ENCODE results near the gene SLC41A2.
A peak's percentile ranks its signal among the peaks of the same experiment; 100 is the strongest.
"Not testable (repeated sequence)": the region's sequence is repeated elsewhere in the genome, so short reads cannot be mapped to it uniquely, and the experiment has no call there.

Gene SLC41A2, protein sequence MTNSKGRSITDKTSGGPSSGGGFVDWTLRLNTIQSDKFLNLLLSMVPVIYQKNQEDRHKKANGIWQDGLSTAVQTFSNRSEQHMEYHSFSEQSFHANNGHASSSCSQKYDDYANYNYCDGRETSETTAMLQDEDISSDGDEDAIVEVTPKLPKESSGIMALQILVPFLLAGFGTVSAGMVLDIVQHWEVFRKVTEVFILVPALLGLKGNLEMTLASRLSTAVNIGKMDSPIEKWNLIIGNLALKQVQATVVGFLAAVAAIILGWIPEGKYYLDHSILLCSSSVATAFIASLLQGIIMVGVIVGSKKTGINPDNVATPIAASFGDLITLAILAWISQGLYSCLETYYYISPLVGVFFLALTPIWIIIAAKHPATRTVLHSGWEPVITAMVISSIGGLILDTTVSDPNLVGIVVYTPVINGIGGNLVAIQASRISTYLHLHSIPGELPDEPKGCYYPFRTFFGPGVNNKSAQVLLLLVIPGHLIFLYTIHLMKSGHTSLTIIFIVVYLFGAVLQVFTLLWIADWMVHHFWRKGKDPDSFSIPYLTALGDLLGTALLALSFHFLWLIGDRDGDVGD

DNA sequence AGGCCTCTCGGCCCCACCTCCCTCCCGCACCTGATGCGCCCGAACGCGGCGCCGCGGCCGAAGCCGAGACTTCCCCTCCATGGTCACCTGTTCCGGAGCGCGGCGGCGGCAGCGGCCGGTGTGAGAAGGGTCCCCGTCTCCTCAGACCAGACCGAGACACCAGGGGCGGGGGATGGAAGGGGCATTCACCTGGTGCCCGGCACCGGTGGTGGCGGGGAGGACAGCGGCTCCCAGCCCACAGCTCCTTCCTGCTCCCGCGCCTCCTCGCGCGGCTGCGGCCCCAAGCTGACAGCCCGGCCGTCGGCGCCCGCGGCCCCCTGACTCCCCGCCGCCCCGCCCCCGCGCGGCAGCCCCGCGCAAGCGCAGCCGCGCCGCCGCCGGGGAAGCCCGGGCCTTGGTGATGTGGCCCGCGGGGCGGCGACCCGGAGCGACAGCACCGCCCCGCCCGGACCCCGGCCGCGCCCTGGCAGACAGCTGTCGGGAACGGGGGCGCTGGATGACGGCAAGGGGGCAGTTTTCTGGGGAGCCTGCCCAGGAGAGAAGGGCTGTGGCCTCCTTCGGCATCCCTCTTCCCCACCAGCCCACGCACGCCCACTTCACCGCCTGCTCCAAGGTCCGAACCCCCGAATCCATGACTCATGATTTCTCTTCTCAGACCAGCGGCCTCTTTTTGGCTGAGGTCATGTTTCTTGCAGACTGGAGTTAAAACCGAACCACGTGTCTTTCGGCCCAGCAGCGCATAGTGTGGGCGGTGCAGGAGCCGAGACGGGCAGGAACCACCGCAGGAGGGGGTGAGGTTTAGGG lies at the start of gene SLC41A2:
Gene SLC41A2 (minus strand): TSS at position 290 of the 804 bp plus-strand sequence. CDS start 29,763 bp downstream, outside the sequence.
- peak; percentile 26 to 55 for DNase-seq (ENCODE audit: low read depth in 2 of 2, low spot score in 1 of 2)

DNA sequence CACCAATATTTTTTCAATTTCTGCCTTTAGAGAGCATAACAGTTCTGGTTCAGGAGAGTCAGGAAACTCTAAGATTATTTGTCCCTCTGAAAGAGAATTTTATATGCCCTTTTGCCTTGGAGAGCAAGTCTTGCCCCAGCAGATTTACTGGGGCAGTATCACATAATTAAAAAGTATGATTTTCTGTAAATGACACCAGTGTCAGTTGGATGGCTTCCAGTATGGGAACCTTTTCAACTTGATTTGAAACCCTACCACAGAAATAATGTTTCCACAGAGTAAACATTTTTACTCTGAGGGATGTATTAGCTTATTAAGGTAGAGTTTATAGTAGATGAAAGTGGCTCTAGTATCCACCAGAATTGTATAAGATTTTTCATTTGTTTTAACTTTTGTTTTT lies 43.4 kb upstream of the SLC41A2 start:
- no peak for DNase-seq (ENCODE audit: low read depth in 2 of 2, low spot score in 1 of 2)

DNA sequence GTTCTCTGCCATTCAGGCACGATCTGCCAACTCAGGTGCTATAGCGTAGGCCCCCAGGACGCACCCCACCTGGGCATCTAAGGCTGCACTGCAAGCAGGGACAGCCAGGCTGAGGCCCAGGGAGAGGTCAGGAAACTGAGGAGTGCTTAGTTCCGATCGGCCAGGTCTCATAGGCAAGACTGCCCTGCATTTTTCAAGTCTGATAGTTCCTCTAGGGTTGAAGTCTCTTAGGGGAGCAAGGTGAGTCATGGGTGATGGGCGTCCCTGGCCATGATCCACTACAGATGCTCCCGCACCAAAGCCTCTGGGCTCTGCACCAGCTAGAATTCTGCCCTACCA lies 41.2 kb upstream of the SLC41A2 start:
- no peak for DNase-seq (ENCODE audit: low read depth in 2 of 2, low spot score in 1 of 2)

GRCh38 chr12:104998423-104999346 lies 40.6 kb upstream of the SLC41A2 start:
- no peak for DNase-seq (ENCODE audit: low read depth in 2 of 2, low spot score in 1 of 2)

- no peak for DNase-seq (ENCODE audit: low read depth in 2 of 2, low spot score in 1 of 2)
Measured at GRCh38 chr12:104997541-104997940, 39.5 kb upstream of the SLC41A2 start.

GRCh38 chr12:104994336-104994735 lies 36.2 kb upstream of the SLC41A2 start:
- DNase-seq (ENCODE audit: low read depth in 2 of 2, low spot score in 1 of 2), result no peak

GRCh38 chr12:104991565-104992128 lies 33.6 kb upstream of the SLC41A2 start:
- no peak for DNase-seq (ENCODE audit: low read depth in 2 of 2, low spot score in 1 of 2)

DNA sequence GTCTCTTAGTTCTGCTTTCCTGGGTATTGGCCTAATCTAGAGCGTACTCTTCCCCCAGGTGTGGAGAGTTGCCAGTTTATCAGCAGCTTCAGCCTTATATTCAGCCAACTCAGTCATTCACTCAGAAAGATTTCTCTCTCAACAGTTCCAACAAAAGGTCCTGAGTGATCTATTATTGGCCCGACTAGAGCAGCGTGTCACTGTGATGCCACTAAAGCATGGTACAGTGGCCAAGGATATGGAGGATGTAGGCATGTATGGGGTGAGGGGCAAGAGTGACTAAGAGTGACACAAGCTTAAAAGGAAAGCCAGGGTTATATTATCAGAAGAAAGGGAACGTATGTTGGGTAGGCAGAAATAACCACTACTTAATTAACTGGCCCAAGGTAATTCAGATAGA lies 32.9 kb upstream of the SLC41A2 start:
- DNase-seq (ENCODE audit: low read depth in 2 of 2, low spot score in 1 of 2), result no peak

DNA sequence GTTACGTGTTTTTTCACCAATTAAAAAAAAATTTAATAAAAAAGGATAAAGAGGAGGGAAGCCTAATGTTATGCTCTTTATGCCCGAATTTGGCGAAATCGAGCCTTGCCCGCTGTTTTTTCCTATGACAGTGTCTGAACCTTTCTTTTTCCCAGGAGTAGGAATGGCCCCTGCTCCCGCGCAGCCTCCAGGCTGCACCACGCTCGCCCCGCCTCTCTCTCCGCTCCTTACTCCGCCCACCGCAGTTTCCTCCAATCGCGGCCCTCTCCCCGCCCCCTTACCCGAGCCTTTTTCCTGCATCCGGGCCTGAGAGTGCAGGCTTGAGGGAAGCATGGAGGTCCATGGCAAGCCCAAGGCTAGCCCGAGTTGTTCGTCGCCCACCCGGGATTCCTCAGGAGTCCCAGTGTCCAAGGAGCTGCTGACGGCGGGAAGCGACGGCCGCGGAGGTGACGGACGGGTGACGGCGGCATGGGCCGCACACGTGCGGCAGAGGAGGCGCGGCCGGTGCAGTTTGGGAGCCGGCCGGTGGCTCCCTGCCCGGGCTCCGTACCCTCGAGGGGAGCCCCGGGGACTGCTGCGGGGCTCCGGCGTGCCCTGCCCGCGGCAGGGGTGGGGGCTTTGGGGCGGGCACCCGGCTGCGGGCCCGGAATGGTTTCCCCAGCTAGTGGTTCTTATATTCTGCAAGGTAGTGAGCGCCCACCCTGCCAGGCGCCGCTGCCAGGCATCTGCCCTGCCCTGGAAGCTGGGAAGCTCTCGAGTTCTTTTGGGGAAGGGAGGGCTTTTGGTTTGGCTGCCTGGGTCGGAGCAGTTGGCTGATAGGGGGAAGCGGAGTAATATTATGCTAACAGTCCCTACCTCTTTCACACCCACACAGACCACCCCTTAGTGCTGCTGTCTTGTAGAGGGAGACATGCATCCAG lies 28.2 kb upstream of the SLC41A2 start, which contains the start of gene NOPCHAP1:
Gene NOPCHAP1 (plus strand): TSS at position 295 of the 920 bp plus-strand sequence. CDS start 37 bp downstream, at position 332.
- peak; percentile 66 to 73 for DNase-seq (ENCODE audit: low read depth in 2 of 2, low spot score in 1 of 2)

DNA sequence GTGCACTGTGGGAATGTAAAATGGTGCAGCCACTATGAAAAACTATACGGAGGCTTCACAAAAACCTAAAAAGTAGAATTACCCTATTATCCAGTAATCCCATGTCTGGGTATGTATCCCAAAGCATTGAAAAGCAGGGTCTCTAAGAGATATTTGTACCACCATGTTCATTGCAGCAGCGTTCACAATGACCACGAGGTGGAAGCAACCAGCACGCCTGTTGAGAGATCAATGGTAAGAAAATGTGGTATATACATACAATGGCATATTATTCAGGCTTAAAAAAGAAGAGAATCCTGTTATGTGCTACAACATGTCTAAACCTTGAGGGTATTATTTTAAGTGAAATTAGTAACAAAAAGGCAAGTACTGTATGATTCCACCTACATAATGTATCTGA lies 27.1 kb upstream of the SLC41A2 start:
- DNase-seq (ENCODE audit: low read depth in 2 of 2, low spot score in 1 of 2), result no peak

GRCh38 chr12:104977688-104978087 lies 19.6 kb upstream of the SLC41A2 start:
- not testable (repeated sequence) for DNase-seq (ENCODE audit: low read depth in 2 of 2, low spot score in 1 of 2)

GRCh38 chr12:104976703-104977102 lies 18.6 kb upstream of the SLC41A2 start:
- no peak for DNase-seq (ENCODE audit: low read depth in 2 of 2, low spot score in 1 of 2)

- DNase-seq (ENCODE audit: low read depth in 2 of 2, low spot score in 1 of 2), result no peak
Measured at GRCh38 chr12:104975587-104976343, 17.7 kb upstream of the SLC41A2 start.

DNA sequence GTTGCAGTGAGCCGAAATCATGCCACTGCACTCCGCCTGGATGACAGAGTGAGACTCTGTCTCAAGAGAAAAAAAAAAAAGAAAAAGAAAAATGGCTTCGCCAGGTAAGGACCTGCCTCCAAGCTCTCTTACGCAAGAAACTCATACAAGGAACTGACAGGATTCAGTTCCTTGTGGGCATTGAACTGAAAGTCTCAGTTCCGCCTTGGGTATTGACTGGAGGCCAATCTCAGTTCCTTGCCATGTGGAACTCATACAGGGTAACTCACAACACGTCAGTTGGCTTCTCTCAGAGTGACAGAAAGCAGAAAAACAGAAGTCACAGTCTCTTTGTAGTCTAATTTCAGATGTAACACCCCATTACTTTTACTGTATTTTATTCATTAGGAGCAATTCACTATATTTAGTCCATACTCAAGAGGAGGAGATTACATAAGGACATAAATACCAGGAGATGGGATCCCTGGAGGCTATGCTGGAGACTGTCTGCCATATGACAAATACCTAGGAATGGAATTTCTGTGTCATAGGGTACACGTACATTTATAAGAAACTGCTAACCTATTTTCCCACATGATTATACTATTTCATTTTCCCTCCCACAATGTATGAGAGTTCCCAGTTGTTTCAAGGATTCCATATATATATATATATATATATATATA lies 16.7 kb upstream of the SLC41A2 start:
- DNase-seq (ENCODE audit: low read depth in 2 of 2, low spot score in 1 of 2), result no peak

GRCh38 chr12:104973250-104973649 lies 15.2 kb upstream of the SLC41A2 start:
- DNase-seq (ENCODE audit: low read depth in 2 of 2, low spot score in 1 of 2), result no peak

DNA sequence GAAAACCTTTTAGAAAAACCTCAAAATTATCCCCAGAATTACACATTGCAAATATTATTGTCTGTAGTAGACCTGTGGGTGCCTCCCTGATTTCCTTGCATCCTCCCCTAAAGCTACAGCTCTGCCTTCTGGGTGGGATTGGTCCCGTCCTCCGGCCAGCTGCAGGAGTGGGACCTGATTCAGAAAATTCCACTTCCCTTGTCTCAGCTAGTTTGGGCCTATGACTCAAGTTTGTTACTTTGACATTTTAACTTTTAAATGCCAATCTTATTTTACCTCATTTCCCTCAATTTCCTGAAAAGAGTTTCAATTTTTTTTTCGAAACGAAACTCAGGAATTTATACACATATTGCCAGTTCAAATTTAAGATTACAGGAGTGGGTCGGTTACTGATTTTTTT lies 13.2 kb upstream of the SLC41A2 start:
- DNase-seq (ENCODE audit: low read depth in 2 of 2, low spot score in 1 of 2), result no peak

DNA sequence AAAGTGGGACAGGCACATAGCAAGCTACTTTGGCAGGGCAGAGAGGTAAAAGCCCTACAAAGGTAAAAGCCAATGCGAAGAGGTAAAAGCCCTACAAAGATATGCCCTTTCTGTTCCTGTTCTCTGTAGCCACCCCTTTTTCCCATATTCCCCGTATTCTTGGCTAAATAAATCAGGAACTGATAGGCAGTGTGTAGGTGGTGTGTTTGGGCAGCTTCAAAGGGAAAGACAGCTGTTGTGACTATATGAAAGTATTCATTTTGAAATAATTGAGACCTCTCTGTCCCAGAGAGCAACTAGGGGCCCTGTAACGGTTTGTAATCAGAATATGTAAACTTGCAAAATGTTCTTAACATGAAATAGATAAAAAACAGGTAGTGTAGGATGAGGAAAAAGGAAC lies 11.3 kb upstream of the SLC41A2 start:
- no peak for DNase-seq (ENCODE audit: low read depth in 2 of 2, low spot score in 1 of 2)

- no peak for DNase-seq (ENCODE audit: low read depth in 2 of 2, low spot score in 1 of 2)
Measured at GRCh38 chr12:104966677-104967076, 8.6 kb upstream of the SLC41A2 start.
